ENCODE data around the gene TGM2.

Gene TGM2

DNA sequence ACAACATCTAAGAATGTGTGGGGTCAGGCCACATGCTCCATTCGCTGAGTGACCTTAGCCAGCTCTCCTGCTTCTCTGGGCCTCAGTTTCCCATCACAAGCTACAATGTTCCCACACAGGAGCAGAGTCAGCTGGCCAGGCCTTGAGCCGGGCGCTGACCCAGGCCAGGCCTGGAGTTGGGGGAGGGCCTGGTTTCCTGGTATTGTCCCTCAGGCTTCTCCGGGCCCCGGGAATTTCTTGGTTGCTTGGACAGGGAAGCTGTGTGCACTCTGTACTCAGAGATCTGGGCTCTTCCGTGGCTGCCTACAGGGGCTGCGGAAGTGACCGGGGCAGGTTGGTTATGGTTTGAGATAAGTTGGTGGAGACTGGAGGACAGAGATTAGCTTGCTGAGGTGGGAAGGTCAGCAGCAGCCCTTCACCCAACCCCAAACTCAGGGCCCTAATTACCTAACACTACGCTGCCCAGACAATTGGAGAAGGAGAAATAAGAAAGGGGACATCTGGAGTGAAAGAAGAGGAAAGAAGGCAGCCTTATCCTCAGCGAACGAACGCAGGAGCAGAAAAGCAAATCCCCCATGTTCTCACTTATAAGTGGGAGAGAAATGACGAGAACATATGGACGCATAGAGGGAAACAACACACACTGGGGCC is 6.2 kb downstream of the TGM2 start:
- no peak for DNase-seq

GRCh38 chr20:38157635-38158495 is 7.2 kb downstream of the TGM2 start:
- no peak for DNase-seq

GRCh38 chr20:38156888-38157634 is 8.0 kb downstream of the TGM2 start:
- DNase-seq: no peak

DNA sequence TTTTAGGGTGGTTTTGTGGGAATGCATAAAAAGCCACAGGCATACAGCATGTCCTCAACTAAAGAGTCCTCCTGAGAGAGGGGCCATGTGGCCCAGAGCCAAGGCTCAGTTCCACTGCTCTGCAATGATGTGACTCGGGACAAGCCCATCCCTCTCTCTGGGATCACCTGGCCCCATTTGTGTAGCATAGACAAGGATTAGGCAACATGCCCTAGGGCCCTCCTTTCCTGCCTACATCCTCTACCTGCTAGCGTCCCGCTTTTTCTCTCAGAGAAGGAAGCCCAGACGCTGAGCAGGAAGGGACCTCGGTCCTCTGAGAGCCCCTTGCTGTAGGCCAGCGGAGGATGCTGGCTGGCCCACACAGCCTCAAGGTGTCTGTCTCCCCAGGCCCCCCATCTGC is 8.8 kb downstream of the TGM2 start:
- no peak for DNase-seq

DNA sequence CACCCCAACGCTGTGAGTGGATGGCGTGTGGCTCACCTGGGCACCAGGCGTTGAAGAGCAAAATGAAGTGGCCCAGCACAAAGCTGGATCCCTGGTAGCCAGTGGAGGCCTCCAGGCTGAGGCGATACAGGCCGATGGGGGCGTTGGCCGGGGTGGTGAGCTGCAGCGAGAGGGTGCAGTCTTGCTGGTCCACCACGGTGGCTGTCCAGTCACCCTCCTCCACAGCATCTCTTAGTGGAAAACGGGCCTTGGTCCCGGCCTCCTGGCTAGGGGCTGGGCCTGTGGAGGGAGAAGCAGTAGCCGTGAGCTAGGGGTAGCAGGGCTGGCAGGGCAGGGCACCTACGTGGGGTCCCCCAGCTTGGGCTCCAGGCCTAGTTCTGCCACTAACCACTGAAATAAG is 9.3 kb downstream of the TGM2 start:
- no peak for DNase-seq

DNA sequence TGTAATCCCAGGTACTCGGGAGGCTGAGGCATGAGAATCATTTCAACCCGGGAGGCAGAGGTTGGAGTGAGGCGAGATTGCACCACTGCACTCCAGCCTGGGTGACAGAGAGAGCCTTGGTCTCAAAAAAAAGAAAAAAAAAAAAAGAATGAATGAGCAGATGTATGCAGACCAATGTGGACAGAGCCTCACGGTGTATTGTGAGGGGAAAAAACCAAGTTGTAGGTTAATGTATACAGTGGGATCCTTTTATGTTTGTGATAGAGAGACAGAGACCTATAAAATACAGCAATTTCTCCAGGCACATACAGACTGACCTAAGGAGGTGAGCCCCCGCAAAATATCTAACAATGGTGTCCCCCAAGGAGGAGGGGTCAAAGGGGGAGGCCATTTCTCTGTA is 11.7 kb downstream of the TGM2 start:
- DNase-seq: no peak

DNA sequence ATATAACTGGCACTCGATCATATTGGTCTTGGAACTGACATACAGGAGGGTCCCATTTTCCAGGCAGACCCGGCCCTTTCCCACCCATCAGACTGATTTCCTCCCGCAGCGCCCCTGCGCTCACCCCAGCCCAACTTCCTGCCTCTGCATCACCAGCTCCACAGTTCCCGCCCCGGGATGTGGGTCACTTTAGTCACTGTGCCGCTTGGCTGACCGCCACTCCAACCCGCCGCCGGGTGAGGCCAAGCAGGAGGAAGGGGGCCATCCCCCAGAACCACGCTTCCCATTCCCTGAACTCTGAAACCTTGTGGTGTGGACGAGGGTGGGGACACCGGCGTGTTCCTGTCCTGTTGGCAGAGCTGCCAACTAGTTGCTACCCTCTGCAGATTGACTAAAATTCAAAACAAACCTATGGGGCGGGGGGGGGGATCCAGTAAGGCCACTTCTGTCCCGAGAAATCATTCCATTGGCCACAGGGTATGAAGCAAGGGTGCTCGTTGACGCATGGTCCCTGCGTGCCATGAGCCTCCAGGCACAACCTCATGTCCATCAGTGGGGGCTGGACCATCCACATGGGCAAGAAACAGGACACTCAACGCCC is 12.3 kb downstream of the TGM2 start:
- no peak for DNase-seq

DNA sequence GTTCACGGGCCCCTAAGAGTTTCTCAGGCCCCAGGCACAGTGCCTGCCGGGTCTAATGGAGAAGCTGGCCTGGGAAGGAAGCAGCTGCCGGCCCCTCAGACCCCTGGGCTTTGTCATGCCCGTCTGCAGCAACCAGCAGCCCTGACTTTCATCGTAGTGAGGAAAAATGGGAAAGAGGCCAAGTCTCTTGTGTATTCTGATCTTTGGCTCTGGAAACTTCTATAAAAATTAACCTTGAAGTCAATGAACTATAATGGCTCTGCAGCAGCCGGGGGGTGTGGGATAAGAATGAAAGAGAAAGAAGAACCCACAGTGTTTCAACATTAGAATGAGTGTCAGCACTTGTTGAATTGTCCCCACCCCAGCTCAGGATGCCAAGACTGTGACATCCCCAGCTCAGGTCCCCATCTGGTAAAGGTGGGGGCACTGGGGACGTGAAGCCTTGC is 12.9 kb downstream of the TGM2 start:
- no peak for DNase-seq

DNA sequence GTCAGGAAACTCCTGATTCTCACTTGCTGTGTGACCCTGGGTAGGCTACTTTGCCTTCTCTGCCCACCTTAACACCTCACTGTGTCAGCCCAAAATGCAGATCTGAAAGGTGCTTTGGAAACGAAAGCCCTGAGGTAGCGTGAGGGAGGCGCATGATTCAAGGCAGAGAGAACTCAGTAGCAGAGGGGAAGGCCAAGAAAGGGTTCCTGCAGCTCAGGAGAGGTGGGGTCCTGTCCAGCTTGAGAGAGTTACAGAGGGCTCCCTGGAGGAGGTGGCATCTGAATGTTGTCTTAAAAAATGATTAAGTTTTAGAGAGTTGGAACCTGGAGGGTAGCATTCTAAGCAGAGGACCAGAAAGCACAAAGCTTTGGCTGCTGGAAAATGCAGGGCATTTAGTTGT is 13.6 kb downstream of the TGM2 start:
- DNase-seq: no peak

GRCh38 chr20:38150335-38151170 is 14.5 kb downstream of the TGM2 start:
- DNase-seq: no peak

DNA sequence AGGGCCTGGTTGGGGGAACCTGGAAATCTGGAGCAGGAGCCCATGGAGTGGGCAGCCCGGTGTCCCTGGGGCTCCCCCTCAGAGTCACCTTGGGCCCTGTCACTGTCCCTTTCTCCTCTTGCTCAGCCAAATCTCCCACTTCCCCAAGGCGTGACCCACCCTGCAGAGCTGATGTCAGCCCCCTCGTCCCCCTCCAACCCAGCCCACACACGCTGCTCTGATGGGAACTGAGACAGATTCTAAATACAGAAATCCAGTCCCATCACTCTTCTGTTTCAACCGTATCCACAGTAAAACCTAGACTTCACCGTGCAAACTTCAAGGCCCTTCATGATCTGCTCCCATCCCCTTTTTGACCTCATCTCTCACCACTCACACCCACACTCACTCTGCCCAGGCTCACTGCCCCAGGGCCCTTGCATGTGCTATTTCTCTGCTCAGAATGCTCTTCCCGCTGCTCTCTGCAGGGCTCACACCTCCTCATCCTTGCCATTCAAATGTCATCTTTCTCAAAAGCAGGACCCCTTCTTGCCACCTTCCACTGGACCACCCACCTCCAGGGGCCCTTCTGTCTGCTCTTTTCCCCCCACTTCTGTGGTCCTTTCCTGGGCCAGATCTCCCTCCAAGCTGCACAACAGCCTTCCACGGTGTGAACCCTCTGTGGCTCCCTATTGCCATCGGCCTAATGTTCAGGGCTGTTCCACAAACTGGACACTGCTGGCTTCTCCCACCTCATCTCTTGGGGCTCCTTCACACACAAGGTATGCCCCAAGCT is 16.6 kb downstream of the TGM2 start:
- DNase-seq: no peak

DNA sequence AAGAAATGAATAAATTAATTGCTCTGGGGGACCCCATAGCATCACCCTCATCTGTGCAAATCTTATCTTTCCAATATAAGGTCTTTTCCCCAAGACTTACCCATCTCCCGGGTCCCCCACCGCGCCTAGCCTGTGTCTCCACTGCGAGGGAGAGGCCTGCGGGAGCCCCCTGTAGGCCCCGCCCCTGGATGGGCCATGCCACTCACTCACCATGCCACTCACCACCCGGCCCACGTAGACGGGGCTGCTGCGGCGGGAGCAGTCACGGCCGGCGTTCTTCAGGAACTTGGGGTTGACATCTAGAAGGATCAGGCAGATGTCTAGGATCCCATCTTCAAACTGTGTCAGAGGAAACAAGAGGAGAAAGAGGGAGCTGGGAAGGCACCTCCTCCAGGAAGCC is 17.3 kb downstream of the TGM2 start:
- DNase-seq: no peak

DNA sequence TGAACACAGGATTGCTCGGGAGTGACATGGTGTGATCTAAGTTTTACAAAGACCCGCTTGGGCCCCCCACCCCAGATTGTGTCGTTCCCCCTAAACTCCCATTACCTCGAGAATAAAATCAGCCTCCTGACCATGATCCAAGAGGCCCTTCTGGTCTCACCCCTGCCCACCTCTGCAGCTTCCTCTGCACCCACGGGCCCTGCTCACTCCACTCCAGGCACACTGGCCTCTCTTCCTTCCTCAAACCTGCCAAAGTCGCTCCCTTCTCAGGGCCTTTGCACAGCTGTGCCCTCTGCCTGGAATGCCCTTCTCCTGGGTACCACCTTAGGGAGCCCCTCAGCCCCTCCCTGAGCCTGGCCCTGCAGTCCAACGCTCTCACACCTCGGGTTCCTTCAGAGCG is 17.9 kb downstream of the TGM2 start:
- DNase-seq: no peak

DNA sequence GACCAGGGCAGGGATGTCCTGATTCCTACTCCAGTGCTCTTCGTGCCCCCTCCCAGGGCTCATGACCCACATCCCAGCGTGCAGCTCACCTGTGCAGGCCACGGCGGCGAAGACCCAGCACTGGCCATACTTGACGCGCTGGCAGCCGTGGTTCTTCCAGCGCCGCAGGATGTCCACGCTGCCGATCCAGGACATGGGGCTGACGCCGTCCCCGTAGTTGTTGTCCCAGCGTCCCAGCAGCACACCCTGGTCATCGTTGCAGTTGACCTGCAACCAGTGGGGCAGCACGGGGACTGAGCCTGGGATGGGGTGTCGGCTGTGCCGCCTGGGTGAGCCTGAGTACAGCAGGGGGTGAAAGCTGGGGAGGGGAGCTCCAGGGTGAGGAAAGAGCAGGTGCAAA is 18.4 kb downstream of the TGM2 start:
- no peak for DNase-seq

- DNase-seq: no peak
Measured at GRCh38 chr20:38146156-38146555, 18.9 kb downstream of the TGM2 start.

DNA sequence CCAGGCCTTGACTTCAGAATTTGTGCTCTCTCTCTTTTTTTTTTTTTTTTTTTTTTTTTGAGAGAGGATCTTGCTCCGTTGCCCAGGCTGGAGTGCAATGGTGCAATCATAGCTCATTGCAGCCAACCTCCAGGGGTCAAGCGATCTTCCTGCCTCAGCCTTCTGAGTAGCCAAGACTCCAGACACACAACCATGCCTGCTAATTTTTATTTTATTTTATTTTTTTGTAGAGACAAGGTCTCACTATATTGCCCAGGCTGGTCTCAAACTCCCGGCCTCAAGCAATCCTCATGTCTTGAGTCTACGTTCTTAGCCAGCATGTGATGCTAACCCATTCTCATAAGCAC is 19.4 kb downstream of the TGM2 start:
- DNase-seq: no peak

DNA sequence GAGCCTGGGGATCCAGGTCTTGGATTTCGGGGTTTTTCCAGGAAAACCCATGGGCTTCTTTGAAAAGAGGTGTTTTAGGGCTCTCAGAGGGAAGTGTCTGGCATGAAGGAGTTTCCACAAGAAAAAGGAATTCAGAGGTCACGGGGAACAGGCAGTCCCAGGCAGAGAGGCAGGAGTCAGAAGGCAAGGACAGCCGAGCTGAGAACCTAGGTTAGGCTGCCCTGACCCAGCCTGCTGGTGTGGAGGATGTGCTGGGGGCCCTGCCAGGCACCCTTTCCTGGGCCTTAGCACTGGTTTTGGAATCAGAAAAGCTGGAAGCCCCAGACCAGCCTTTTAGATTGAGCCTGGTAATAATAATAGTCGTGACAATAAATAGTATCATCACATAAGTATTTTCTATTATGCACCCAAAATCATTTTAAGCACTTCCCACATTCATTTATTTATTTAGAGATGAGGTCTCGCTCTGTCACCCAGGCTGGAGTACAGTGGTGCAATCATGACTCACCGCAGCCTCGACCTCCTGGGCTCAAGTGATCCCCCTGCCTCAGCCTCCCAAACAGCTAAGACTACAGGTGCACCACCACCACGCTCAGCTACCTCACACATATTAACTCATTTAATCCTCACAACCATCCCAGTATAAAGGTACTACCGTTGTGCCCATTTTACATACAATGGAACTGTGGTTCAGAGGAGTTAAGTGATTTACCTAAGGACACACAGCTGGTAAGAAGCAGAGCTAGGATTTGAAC is 19.9 kb downstream of the TGM2 start:
- no peak for DNase-seq

- no peak for DNase-seq
Measured at GRCh38 chr20:38144598-38144973, 20.5 kb downstream of the TGM2 start.

- DNase-seq: no peak
Measured at GRCh38 chr20:38143646-38144554, 21.2 kb downstream of the TGM2 start.

DNA sequence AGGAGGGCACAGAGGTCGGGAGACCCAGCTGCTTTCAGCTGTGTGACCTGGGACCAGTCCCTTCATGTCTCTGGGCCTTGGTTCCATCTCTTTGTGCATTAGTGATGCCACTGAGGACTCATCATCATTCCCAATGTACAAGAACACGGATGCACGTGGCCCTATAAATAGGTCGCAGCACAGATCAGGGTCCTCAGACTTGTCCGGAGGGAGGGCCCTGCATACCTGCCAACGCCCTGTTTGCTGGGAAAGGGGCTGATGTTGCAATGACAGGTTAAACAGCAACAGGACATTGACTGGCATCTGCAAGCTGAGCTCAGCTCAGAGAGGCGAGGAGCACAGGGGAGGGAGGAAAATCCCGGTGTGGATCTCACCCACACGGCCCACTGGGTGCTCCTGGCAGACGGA is 21.8 kb downstream of the TGM2 start:
- no peak for DNase-seq

Data from activated CD4-positive, alpha-beta T cell treated with anti-CD3 and anti-CD28 coated beads for 4 hours (primary cell).